GM18499 (cell line): ENCODE measurements around the gene PCDH8.

Experiments
- ATAC-seq: cut with Tn5 transposase; IDR thresholded peaks from one replicate; pipeline ENCODE4 v1.9.1; 2021; ENCODE audit warnings: moderate number of reproducible peaks; ENCODE audit not compliant: insufficient read depth, unreplicated experiment

PCDH8 gene, protein sequence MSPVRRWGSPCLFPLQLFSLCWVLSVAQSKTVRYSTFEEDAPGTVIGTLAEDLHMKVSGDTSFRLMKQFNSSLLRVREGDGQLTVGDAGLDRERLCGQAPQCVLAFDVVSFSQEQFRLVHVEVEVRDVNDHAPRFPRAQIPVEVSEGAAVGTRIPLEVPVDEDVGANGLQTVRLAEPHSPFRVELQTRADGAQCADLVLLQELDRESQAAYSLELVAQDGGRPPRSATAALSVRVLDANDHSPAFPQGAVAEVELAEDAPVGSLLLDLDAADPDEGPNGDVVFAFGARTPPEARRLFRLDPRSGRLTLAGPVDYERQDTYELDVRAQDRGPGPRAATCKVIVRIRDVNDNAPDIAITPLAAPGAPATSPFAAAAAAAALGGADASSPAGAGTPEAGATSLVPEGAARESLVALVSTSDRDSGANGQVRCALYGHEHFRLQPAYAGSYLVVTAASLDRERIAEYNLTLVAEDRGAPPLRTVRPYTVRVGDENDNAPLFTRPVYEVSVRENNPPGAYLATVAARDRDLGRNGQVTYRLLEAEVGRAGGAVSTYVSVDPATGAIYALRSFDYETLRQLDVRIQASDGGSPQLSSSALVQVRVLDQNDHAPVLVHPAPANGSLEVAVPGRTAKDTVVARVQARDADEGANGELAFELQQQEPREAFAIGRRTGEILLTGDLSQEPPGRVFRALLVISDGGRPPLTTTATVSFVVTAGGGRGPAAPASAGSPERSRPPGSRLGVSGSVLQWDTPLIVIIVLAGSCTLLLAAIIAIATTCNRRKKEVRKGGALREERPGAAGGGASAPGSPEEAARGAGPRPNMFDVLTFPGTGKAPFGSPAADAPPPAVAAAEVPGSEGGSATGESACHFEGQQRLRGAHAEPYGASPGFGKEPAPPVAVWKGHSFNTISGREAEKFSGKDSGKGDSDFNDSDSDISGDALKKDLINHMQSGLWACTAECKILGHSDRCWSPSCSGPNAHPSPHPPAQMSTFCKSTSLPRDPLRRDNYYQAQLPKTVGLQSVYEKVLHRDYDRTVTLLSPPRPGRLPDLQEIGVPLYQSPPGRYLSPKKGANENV

DNA sequence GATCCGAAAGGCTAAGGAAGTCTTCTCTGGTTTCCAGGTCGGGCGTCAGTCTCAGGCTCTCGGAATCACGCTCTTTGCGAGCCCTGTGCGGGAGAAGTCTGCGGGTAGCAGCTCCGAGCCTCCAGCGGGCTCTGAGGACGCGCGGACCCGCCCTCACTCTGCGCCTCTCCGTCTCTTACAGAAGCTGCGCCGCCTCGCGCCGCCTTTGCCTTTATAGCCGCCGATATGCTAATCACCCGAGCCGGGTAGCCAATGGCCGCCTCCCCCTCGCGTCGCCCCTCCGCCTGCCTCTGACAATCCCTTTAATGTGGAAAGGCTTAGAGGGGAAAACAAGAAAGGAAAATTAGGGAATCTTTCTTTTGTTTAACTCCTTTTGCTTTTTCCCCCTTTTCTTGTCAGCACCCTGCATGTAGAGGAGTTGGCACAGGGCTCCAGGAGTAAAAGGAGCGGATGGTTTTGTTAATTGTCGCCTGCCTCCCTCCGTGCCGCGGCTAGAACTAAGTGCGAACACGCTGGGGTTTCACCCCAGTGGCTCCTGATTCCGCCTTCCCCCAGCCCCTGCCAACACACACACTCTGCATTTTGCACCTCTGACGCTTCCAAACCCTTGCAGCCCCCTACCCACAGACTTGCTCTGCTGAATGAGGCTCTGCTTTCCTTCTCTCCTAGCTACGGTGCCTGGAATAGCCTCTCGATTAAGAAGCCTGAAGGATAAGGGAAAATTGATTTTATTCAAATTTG, at the start of gene PCDH8:
Gene PCDH8 (minus strand): TSS at position 186 of the 741 bp plus-strand sequence. CDS start 204 bp downstream, outside the sequence.
- ATAC-seq = no peak

DNA sequence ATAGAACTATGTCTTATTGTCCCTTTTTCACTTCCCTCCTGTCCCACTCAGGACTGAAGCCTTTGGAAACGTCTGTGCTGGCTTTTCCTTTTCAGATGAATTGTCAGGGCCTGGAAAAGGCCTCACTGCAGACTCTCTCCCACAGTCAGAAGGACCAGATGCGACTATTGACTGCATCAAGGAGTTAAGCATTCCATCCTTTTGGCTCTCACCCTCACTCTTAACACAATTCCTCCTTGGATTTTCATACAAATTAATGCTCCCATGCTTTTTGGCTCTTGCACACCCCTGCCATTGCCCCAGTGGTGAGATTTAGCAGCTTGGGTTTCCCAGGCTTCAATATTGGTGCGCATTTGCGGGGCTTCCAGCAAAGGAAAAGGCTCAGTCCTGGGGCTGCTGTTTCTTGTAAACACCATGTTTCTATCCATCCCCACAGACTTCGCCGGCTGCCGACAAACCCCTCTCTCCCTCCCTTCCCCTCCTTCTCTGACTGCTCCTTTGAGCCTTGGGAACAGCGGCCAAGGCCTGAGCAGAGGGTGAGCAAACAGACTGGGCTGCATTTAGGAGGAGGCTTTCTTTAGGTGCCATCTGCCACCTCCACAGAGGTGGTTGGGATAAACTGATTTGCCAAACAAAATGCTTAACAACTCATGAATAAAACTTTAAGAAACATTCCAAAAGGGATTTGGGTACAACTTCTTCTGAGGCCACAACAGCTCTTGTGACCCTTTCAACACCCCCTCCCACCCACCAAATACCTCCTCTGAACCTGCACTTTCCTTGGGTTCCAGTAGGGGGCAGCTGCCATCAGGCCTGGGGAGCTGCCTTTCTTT, 48.6 kb upstream of the PCDH8 start:
- no peak for ATAC-seq

DNA sequence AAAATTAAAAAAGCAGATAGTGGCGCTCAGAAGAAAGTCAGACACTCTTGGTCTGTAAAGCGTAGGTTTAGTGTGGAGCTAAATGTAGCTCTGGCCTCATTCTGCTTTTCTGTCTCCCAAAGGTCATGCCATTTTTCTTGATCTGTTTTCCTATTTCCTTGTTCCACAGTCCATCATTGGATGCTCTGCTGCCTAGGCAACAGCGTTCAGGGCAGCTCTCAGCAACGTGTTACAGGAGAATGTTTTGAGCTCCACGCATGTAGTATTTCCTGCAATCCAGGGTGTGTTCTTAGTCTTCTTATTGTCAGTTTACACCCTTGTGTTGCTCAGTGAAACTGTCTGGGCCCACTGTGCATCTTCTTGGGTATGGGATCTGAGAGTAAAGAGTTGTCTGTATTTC, 46.0 kb upstream of the PCDH8 start:
- no peak for ATAC-seq

DNA sequence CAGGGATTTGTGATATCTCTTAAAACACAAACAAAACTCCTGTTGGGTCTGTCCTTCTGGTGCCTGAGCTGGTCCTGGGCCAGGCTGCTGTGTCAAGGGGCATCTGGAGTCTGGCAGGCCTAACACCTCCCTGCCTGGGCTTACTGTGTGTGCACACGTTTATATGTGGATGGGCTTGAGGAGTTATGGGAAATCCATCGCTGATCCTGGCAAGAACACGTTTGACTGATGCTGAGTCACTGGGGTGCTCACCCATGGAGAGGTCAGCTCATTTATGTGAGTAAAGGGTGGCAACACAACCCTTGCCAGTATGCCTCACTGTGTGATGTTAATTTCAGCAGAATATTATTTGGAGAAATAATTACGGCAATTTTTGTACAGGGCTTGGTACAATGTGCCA, 44.5 kb upstream of the PCDH8 start:
- no peak for ATAC-seq

DNA sequence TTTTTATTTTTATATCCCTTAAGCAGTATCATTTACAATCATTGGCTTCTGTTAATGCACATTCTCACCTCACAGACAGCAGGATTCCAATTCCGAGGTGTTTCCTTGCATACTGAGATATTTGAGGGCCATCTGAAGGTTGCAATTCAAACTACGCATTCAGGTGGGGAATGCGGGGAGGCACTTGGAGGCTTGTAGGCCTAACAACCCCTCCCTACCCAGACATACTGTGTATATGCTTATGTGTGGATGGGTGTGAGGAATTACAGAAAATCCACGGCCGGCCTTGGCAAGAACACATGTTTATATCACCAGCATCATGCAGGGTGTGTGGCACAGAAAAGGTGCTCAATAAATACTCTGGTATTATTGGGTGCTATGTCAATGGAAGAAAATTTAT, 43.3 kb upstream of the PCDH8 start:
- ATAC-seq = no peak

DNA sequence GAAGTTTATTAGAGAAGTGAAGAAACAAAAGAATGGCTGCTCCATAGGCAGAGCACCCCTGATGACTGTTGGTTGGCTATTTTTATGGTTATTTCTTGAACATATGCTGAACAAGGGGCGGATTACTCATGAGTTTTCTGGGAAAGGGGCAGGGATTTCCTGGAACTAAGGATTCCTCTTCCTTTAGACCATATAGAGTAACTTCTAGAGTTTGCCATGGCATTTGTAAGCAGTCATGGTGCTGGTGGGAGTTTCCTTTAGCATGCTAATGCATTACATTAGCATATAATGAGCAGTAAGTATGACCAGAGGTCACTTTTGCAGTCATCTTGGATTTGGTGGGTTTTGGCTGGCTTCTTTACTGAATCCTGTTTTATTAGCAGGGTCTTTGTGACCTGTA, 38.7 kb upstream of the PCDH8 start:
- ATAC-seq = no peak

DNA sequence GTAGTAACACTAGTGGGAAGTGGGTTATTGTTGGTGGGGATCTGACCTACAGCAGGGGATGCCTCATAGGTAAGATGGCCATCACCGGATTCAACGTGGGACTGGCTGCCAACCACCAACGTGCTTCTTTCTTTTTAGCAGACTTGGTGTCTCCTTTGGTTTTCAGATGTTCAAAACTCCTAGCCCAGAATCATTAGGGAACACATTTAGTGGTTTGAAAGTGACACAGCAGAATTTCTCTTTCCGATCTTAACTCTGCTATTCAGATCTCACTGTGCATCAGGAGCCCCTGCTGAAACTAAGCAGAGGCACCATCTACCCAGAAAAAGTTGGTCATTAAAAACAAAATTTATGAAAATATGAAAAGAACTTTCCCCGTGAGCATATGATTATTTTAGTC, 36.7 kb upstream of the PCDH8 start:
- no peak for ATAC-seq

DNA sequence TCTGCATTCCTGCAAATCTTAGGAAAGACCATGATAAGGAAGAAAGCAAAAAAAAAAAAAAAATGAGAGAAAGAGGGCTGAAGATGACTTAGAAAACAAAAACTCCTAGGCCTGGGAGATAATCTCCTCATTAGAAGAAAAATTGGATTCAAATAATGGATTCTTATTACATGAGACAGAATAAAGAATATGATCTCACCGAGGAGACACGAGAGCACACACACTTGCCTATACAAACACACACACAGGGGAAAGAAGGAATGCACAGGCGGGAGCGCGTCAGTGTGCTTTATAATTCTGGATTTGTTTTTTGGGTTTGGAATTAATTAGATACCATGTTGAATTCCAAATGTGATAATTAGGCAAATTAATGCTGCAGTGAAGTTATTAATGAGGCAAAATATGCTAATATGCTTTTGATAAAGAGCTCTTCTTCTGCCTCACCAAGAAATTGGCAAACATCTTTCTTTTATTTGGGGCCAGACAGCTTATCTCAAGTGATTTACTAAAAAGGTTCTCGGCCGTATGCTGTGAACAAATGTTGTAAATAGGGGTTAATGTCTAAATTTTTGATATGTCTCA, 36.1 kb upstream of the PCDH8 start:
- no peak for ATAC-seq

DNA sequence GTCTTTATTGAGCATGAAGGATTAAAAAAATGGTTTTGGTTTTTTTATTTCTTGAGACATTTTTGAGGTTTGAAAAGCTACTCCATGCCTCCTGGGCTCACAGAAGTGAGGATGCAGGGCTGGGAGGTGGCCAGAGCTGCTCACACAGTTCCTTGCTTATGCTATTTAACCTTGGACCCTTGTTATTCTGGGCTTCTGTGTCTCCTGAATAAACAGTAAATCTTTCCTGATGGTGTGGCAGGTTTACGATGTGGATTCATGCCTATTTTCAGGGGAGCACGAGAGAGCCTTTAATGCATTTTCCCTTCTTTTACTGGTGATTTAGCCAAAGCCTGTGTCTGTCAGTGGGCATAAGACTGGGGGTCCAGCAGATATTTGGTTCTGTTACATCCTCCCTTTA, 34.3 kb upstream of the PCDH8 start:
- no peak for ATAC-seq

DNA sequence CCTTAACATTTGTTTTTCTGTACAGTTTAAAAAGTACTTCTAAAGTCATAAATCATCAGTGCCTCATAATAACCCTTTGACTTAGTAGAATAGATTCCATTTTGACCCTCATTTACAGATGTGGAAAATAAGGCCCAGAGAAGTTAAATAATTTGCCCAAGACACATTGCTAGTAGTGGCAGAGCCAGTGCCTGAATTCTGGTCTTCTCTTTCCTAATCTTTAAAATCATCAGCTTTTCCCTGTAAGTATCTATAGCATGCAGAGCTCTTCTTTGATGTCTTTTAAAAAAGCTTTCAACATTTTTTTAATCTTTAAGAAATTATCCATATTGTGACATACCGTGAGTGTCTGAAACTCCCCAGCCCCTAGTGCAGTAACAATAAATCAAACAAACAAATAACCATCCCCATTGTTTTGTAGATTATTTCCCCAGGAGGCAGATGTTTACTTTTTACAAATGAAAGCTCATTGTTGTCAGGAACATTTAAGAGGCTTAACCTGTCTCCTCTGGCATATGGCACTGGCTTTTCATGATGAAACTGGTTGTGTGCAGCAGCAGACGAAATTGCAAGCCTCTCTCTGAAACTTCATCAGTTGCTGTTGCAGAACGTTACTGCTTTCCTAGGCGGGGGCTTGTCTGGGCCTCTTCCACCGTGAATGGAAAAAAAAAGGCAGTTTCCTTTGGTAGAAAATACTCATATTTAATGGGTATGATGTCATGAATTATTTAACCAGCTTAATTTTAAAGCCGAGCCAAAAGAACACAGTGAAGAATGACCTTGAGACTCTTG, 31.7 kb upstream of the PCDH8 start:
- ATAC-seq = no peak

DNA sequence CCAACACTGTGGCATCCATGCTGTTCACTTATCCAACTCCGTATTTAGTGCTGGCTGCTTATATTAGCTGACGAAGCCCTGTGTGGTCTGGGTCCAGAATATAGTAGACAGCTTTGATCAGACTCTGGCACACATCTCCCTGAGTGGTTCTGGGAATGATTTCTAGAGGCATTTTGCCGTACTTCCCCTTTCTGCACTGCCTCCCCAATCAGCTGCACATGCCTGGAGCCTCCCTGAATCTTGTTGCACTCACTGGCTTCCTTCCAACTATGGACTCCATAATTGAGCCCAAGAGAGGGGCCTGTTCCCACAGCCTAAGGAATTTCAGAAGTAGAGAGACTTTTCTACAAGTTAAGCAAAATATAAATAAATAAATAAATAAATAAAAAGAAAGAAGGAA, 30.4 kb upstream of the PCDH8 start:
- no peak for ATAC-seq

DNA sequence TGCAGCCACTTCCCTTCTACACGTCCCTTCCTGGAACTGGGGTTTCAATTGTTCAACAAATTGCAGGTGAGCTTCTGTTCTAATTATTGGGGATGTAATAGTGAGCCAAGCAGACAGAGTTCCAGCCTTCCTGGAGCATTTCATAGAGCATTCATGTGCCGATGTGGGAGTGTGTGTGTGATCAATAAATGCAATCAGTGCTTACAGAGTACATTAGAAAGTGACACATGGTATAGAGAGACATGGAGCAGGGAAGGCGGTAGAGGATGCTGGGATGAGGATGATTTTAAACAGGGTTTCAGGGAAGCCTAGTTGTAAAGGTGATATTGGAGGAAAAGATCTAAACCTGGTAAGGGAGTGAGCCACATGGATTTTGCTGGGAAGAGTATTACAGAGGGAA, 21.7 kb upstream of the PCDH8 start:
- no peak for ATAC-seq

DNA sequence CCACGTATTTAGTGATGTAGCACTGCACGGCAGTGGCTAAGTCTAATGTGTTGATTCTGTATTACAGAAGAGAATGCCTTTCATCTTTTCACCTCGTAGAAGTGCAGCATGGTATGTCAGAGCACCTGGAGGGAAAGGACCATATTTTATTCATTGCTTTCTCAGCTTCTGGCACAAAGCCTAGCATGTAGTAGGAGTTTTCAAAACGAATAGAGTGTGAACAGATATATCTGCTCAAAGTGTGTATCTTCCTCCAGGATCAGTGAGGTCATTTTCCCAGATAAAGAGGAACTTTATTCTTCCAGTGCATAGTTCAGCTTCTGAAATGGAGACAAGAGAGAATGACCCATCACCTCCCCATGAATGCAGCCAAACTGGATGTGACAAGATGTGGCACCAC, 21.2 kb upstream of the PCDH8 start:
- no peak for ATAC-seq

DNA sequence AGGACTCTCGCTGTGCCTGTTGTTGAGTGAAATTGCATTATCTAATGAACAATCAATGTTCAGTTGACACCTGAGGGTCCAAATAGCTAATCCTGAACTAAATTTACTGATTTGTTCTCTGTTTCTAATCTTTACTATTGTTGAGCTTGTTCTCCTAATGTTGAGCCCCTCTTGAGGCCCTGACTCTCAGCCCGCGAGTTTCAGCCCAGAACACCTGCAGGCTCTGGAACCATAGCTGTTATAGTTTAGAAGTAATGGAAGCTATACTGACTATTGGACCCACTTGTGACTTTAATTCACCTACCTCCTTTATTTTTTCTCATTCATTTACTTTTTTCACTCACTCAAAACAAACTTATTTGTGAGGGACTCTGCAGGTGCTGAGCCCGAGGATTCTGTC, 20.6 kb upstream of the PCDH8 start:
- ATAC-seq = no peak

DNA sequence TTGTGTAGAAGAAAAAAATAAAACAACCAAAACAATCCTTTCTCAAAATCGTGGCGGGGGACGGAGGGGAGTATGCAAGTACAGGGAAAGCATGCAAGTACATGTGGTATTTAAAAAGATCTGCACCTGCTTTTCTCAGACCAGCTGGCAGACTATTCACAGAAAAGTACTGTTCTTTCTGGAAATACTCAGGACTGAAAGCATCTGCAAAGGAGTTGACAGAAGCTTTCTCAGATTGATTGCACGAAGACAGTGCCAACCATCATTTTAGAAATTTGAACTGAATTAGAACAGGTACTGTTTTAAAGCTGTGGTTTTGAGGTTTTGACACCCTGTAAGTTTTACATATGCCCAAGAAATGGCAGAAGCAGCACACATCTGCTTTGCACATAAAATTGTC, 19.8 kb upstream of the PCDH8 start:
- ATAC-seq = no peak

DNA sequence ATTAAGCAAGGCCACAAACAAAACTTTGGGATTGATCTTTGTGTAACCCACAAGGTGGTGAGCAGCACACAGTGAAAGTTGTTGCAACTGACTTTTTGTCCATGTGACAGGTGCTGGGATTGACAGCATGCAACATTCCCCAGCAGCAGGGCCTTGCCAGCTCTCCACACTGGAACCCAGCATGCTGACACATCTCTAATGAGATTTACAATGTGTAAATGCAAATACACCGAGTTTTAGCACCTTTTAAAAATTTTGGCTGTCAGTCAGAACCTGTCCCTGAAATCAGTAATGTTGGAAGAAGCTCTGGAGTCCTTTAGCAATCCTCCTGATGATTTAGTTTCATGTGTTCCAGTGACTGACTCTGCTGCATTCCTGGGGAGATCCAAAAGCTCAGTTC, 16.5 kb upstream of the PCDH8 start:
- ATAC-seq = no peak

DNA sequence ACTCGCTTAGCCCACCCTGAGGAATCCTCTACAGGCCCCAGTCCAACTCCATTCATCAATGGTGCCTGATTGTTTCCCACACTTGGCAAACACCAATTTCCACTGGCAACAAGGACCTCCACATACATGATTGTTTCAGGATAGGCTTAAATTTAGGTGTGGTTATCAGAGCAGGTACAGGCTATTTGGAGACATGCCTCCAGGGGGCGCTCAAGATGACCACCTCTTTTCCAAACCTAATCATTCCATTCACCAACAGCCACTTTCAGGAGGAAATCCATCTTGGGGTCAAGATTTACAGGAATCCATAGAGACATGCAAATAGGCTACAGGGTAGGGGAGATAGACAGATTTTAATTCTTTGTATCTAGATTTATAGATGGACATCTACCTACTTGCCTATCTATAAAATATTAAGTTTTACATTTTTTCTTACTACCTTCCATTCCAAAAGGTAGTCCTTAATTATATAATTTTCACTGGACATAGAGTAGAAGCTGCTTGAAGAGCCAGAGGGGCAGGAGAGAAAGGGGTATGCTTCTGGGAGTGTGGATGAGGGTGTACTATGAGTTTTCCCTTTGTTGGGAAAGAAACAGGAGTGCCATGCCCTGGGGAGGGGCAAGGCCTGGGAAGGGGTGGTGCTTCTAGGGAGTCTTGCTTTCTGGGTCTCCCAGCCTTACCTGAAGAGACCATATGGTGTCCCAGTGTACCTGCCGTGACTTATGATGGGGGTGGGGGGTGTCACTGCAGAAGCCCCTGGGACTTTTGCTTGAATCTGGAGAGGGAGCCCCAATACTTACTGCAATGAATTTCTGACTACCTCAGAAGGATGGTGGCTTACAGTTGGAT, 14.1 kb upstream of the PCDH8 start:
- ATAC-seq = no peak

DNA sequence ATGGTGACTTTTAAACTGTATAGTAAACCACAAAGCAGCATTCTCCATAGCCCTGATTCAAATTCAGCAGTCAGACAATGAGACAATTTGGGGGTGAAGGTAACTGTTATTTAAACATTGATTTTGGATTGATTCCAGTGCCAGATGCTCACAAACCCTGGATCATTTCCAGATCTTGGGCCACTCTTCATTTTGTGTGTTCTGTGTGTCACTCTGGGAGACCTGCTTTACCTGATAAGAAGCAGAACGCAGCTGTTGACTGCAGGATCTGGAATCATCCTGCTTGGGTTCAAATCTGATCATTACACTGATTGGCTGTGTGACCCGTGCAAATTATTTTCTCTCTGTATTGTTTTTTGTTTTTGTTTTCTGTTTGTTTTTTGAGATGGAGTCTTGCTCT, 4.0 kb upstream of the PCDH8 start:
- no peak for ATAC-seq
